BJ (cell line): ENCODE measurements around the gene MAPRE2. TPM values are rescaled to one million over a fixed set of nuclear protein-coding genes. Genes with fewer than 3 reads are reported as not detected.

Experiments
- CTCF ChIA-PET: fragments of 350-600 bp; formaldehyde crosslinking; extraction: SDS; loops from one replicate; lab custom pipeline; 2021; ENCODE audit warnings: antibody characterized with exemption, inconsistent platforms; lab: Yijun Ruan, JAX
- POLR2A ChIA-PET: fragments of 300-600 bp; sonication (Branson Sonifier 250); formaldehyde crosslinking; extraction: SDS; loops from one replicate; lab custom pipeline; 2021; ENCODE audit warnings: antibody characterized with exemption; lab: Charles Lee
- DNase-seq: peaks from one replicate; pipeline ENCODE4 v3.0.0-alpha.2; 2011; ENCODE audit warnings: low read depth
- H3K27me3 ChIP-seq: 2 replicates; pipeline ENCODE4 v1.6.0; 2011; ENCODE audit warnings: low read length; ENCODE audit not compliant: control insufficient read depth, insufficient read depth
- H3K36me3 ChIP-seq: 2 replicates; pipeline ENCODE4 v1.5.1; 2011; ENCODE audit warnings: low read length; ENCODE audit not compliant: control insufficient read depth, insufficient read depth
- H3K4me3 ChIP-seq: 2 replicates; pipeline ENCODE4 v1.5.1; 2011; ENCODE audit warnings: low read depth, mild to moderate bottlenecking, control low read depth, low read length
- polyA plus RNA-seq: library from polyadenylated mRNA; depleted of rRNA; stranded (reverse); fragments of >200 nt; gene quantifications from 2 replicates; pipeline ENCODE4 v1.2.3, GENCODE V29; 2011
- TF ChIP-seq, protein P1 (sequence below): IDR thresholded peaks from 2 replicates; pipeline ENCODE4 v1.5.1; 2011; ENCODE audit warnings: low read depth, mild to moderate bottlenecking, control low read depth, inconsistent platforms, low read length, moderate library complexity; ENCODE audit not compliant: insufficient read depth

The MAPRE2 gene
- polyA plus RNA-seq, 1 experiment = 23.8 TPM

DNA sequence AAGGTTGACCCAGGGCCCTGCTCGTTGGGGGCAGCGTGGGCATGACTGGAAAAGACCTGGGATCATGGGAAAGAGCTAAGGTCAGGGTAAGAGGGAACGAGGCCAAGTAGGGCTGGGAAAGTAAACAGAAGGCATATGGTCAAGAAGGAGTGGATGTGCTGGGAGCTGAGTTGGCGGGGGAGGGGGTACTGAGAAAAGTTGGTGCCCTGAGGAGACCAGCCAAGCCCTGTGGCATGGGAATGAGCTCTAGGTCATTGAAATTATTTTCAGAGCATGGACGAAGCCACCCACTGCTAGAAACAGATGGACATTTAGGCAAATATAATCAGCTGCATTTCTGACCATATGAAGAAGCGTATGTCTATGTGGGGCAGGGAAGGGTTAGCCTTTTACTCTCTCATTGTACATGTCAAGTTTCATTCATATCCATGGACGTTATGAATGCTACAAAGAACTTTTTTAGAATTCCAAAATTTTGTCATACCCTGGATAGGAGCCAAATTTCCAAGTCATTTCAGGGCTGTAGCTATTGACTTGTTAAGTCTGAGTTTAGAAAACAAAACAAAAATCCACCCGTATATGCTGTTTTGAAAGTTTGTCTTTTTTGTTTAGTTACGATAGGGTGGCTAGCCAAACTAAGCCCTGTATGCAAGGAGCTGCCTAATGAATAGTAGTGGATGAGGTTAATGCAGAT, 19.1 kb downstream of the MAPRE2 start:
- Histone ChIP-seq H3K36me3 (no peaks in the 10 kb centered on the region), H3K27me3 (no peaks in the 10 kb centered on the region), H3K4me3 (no peak overlapping the region)
- ChIA-PET POLR2A (no interaction called here), CTCF (interaction anchor here (0.7 to 1.0 kb wide), 3 partner anchors 9 to 83 kb away, joined by 3 read pairs; no protein-coding TSS in a partner anchor)
- TF ChIP-seq, protein P1, sequence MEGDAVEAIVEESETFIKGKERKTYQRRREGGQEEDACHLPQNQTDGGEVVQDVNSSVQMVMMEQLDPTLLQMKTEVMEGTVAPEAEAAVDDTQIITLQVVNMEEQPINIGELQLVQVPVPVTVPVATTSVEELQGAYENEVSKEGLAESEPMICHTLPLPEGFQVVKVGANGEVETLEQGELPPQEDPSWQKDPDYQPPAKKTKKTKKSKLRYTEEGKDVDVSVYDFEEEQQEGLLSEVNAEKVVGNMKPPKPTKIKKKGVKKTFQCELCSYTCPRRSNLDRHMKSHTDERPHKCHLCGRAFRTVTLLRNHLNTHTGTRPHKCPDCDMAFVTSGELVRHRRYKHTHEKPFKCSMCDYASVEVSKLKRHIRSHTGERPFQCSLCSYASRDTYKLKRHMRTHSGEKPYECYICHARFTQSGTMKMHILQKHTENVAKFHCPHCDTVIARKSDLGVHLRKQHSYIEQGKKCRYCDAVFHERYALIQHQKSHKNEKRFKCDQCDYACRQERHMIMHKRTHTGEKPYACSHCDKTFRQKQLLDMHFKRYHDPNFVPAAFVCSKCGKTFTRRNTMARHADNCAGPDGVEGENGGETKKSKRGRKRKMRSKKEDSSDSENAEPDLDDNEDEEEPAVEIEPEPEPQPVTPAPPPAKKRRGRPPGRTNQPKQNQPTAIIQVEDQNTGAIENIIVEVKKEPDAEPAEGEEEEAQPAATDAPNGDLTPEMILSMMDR = no peak
- DNase-seq = no peak

DNA sequence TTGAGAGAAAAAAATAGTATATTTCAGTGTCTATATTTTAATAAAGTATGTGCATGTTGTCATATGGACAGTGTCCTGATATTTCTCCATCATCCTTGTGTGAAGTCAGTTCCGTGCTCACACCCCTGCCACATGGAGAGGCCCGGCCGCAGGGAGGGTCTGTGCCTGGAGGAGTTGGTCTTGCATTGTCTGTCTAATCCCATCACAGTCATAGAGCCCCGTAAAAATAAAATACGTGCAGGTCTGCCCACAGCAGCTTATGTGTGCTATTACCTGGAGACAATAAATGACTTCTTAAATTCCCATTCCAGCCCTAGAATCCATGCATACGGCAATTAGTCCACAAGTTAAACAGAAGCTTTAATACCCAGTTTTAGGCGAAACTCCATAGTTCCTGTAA, 20.1 kb downstream of the MAPRE2 start:
- POLR2A ChIA-PET = no interaction called here
- Histone ChIP-seq H3K36me3 (no peaks in the 10 kb centered on the region), H3K4me3 (no peak overlapping the region), H3K27me3 (no peaks in the 10 kb centered on the region)
- CTCF ChIA-PET = no interaction called here
- DNase-seq = no peak
- TF ChIP-seq, protein P1 = no peak

DNA sequence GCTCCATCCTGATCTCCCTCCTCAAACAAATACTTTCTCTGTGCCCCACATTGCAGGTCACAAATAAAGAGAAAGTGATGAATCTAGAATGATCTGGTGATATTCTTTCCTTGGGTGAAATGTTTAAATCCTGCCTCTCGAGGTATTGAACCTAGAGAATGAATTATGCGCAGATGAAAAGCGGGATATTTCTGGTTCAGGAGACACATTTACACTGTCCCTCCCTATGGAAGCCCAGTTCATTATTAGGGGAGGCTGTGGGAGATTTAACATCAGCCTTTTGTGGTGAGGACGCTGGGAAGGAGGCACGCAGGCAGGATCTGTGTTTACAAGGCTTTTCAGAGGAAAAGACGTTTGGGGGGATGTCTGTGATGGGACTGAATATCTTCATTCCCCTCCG, 20.6 kb downstream of the MAPRE2 start:
- POLR2A ChIA-PET = no interaction called here
- CTCF ChIA-PET = no interaction called here
- TF ChIP-seq, protein P1 = no peak
- Histone ChIP-seq H3K4me3 (no peak overlapping the region), H3K27me3 (no peaks in the 10 kb centered on the region), H3K36me3 (no peaks in the 10 kb centered on the region)
- DNase-seq = no peak

DNA sequence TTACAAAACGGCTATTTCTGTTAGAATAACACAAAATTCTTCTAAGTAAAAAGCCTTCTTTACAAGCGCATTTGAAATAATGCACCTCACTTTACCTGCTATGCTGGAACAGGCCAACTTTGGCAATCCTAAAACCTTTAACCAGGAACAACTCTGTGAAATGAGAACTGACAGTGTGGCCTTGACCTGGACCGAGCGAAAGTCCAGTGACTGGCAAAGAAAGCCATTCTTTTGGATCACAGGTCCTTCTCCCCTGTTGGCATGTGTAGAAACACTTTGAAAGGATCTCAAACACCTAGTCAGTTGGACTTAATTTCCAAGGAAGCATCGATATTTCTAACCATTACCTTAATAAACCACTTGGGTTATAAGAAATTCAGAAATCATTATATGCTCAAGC, 21.2 kb downstream of the MAPRE2 start:
- Histone ChIP-seq H3K4me3 (no peak overlapping the region), H3K27me3 (no peaks in the 10 kb centered on the region), H3K36me3 (no peaks in the 10 kb centered on the region)
- no peak for DNase-seq
- POLR2A ChIA-PET = no interaction called here
- CTCF ChIA-PET = no interaction called here
- TF ChIP-seq, protein P1 = no peak

DNA sequence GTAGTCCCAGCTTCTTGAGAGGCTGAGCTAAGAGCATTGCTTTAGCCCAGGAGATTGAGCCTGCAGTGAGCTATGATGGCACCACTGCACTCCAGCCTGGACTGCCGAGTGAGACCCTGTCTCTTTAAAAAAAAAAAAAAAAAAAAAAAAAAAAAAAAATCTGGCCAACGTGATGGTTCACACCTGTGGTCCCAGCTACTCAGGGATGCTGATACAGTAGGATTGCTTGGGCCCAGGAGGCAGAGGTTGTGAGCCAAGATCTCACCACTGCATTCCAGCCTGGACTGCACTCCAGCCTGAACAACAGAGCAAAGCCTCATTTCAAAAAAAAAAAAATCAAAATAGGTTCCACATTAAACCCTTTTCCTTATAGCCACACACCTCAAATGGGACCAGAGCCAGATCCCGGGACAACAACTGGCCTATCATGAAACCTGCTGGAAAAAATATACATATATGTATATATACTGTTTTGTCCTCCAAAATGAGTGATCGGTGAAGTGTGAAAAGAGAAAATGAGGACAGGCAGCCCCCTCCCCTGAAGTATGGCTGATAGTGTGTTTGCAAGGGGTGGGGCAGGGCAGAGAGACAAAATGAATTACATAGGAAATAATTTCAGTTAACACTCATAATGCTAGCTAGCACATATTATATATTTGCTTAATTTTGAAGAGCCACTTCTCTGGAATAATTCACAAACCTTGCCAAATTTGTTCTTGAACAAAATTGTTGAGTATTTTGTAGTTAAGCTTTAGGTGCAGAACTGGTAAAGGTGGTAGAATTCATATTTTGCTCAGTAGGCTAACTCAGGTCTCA, 22.9 kb downstream of the MAPRE2 start:
- CTCF ChIA-PET = interaction anchor here (1.2 kb wide), 1 partner anchor 16 kb away, joined by 3 read pairs; no protein-coding TSS in a partner anchor
- POLR2A ChIA-PET = interaction anchor here (0.6 kb wide), 2 partner anchors 38 to 85 kb away, joined by 6 to 16 read pairs; no protein-coding TSS in a partner anchor

More for the DNA sequence above, 22.9 kb downstream of the MAPRE2 start:
- no peak for DNase-seq
- H3K4me3 ChIP-seq = no peak overlapping the region
- TF ChIP-seq, protein P1 = no peak
- H3K36me3 ChIP-seq = no peaks in the 10 kb centered on the region
- no peaks in the 10 kb centered on the region for H3K27me3 ChIP-seq
